ENCODE results near the gene MARF1.

The MARF1 gene

DNA sequence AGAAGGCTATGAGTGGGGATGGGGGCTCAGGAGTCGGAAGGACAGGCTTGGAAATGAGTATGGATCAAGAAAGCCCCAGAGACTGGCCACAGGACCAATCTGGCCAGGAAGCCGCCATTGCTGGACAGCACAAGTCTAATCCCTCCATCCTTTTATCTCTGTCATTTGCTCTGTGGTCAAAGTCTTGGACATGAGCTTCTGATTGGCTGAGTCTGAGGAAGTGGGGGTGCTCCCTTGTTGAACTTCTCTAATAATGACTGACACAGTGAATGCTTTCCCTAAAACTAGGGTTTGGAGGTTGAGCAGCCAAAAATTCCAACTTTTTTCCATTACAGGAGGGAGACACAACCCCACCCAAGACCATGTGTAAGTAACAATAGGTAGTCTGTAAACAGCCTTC lies 97.4 kb downstream of the MARF1 start:
- no peaks in the 10 kb centered on the region for H3K79me1 ChIP-seq (ENCODE audit: low read depth, low read length)
- WGBS, 2 donors (ENCODE audit: extremely low coverage in 2 of 2, insufficient read length in 2 of 2, insufficient replicate concordance in 1 of 2) = no CpG with 5 or more reads among the region's 2 CpGs
- H3K9me3 ChIP-seq (replicated peaks in 1 of 2; ENCODE audit: control insufficient read depth in 2 of 2, insufficient read depth in 1 of 2, low read depth in 1 of 2, low read length in 2 of 2) = peaks cover 3 to 11% of the 10 kb centered on the region in 2 donors
- H3K4ac ChIP-seq (ENCODE audit: low read length) = no peak overlapping the region
- H3K23ac ChIP-seq (ENCODE audit: low read depth, low read length, poor library complexity) = no peak overlapping the region
- no peak for DNase-seq (ENCODE audit: low spot score)
- no peak overlapping the region for H3K27ac ChIP-seq (replicated peaks; ENCODE audit: low read length)
- H2AK5ac ChIP-seq (ENCODE audit: low read depth, low read length) = no peak overlapping the region
- H3K4me3 ChIP-seq (ENCODE audit: low read length in 2 of 2) = no peak overlapping the region
- H3K18ac ChIP-seq (ENCODE audit: low read length) = no peak overlapping the region
- H3K36me3 ChIP-seq (replicated peaks in 1 of 2; ENCODE audit: control insufficient read depth in 2 of 2, insufficient read depth in 2 of 2, low read length in 2 of 2) = peaks cover 0 to 3% of the 10 kb centered on the region in 2 donors
- no peak overlapping the region for H3K14ac ChIP-seq (ENCODE audit: low read length)
- H3K9ac ChIP-seq (ENCODE audit: low read depth, low read length, poor library complexity) = no peak overlapping the region
- H3K4me2 ChIP-seq (ENCODE audit: insufficient read depth, low read length, poor library complexity, severe bottlenecking) = no peak overlapping the region
- H4K91ac ChIP-seq (ENCODE audit: low read depth, low read length, poor library complexity) = no peak overlapping the region
- no peak overlapping the region for H2BK15ac ChIP-seq (ENCODE audit: low read length)
- H3K4me1 ChIP-seq (ENCODE audit: control insufficient read depth in 2 of 2, insufficient read depth in 1 of 2, low read depth in 1 of 2, low read length in 2 of 2) = peaks cover 4 to 7% of the 10 kb centered on the region in 2 donors
- no peak overlapping the region for H2BK5ac ChIP-seq (ENCODE audit: low read length)
- no peak overlapping the region for H2AFZ ChIP-seq (ENCODE audit: low read length)
- no peak overlapping the region for H2BK12ac ChIP-seq (ENCODE audit: low read length)
- no peak overlapping the region for H4K8ac ChIP-seq (ENCODE audit: low read depth, low read length)
- H3K27me3 ChIP-seq (ENCODE audit: control insufficient read depth in 3 of 3, insufficient read depth in 3 of 3, low read depth in 1 of 3, low read length in 3 of 3) = no peaks in the 10 kb centered on the region
- no peak overlapping the region for H2BK120ac ChIP-seq (ENCODE audit: low read depth, low read length)

DNA sequence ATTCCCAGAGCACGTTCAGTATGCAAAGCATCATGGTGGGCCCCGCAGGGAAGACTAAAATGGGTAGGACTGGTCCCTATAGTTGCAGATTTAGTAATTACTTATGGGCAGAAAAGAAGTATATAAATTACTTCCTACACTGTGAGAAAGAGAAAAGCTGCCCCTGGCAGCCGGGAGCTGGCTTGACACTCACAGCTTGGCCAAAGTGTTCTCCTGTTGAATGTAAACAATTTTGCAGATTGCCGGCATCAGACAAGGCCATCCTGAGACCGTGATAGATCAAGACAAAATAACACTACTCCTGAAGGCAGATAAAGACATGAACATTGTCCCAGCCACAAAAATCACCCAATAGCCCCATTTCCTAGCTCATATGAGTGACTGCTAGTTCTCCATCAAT lies 98.5 kb downstream of the MARF1 start:
- Histone ChIP-seq H2BK15ac (ENCODE audit: low read length) (no peak overlapping the region), H3K14ac (ENCODE audit: low read length) (no peak overlapping the region), H2BK5ac (ENCODE audit: low read length) (no peak overlapping the region), H3K4ac (ENCODE audit: low read length) (no peak overlapping the region), H4K8ac (ENCODE audit: low read depth, low read length) (no peak overlapping the region), H3K27ac (replicated peaks; ENCODE audit: low read length) (no peak overlapping the region), H2BK120ac (ENCODE audit: low read depth, low read length) (no peak overlapping the region), H2AFZ (ENCODE audit: low read length) (no peak overlapping the region), H3K4me2 (ENCODE audit: insufficient read depth, low read length, poor library complexity, severe bottlenecking) (no peak overlapping the region), H2BK12ac (ENCODE audit: low read length) (no peak overlapping the region), H3K18ac (ENCODE audit: low read length) (no peak overlapping the region), H3K36me3 (replicated peaks in 1 of 2; ENCODE audit: control insufficient read depth in 2 of 2, insufficient read depth in 2 of 2, low read length in 2 of 2) (peaks cover 0 to 3% of the 10 kb centered on the region in 2 donors), H3K79me1 (ENCODE audit: low read depth, low read length) (no peaks in the 10 kb centered on the region), H3K23ac (ENCODE audit: low read depth, low read length, poor library complexity) (no peak overlapping the region), H2AK5ac (ENCODE audit: low read depth, low read length) (no peak overlapping the region), H3K27me3 (ENCODE audit: control insufficient read depth in 3 of 3, insufficient read depth in 3 of 3, low read depth in 1 of 3, low read length in 3 of 3) (no peaks in the 10 kb centered on the region), H4K91ac (ENCODE audit: low read depth, low read length, poor library complexity) (no peak overlapping the region), H3K9ac (ENCODE audit: low read depth, low read length, poor library complexity) (no peak overlapping the region), H3K9me3 (replicated peaks in 1 of 2; ENCODE audit: control insufficient read depth in 2 of 2, insufficient read depth in 1 of 2, low read depth in 1 of 2, low read length in 2 of 2) (peaks cover 3 to 11% of the 10 kb centered on the region in 2 donors), H3K4me1 (ENCODE audit: control insufficient read depth in 2 of 2, insufficient read depth in 1 of 2, low read depth in 1 of 2, low read length in 2 of 2) (peaks cover 6 to 7% of the 10 kb centered on the region in 2 donors), H3K4me3 (ENCODE audit: low read length in 2 of 2) (no peak overlapping the region)
- WGBS, 2 donors (ENCODE audit: extremely low coverage in 2 of 2, insufficient read length in 2 of 2, insufficient replicate concordance in 1 of 2) = no CpG with 5 or more reads among the region's 5 CpGs
- no peak for DNase-seq (ENCODE audit: low spot score)
